ENCODE measurements around the gene TWSG1. TPM values are rescaled to one million over a fixed set of nuclear protein-coding genes. Genes with fewer than 3 reads are reported as not detected.

TWSG1 gene
- polyA plus RNA-seq, 1 donor from 2014 or later = 11.5 TPM

- Histone ChIP-seq H3K36me3 (ENCODE audit: insufficient read depth, low read length) (no peaks in the 10 kb centered on the region), H3K79me2 (replicated peaks; ENCODE audit: insufficient read depth, low read length) (no peaks in the 10 kb centered on the region), H3K9me3 (ENCODE audit: low read length) (peaks cover under 1% of the 10 kb centered on the region), H3K9me2 (ENCODE audit: insufficient read depth, low read length) (no peaks in the 10 kb centered on the region), H3K27ac (ENCODE audit: low read length) (no peak overlapping the region), H3K4me3 (ENCODE audit: low read length) (no peak overlapping the region), H3K9ac (ENCODE audit: low read length) (no peak overlapping the region), H2AFZ (ENCODE audit: low read depth, low read length) (no peak overlapping the region), H4K20me1 (ENCODE audit: insufficient read depth) (no peaks in the 10 kb centered on the region), H3F3A (ENCODE audit: insufficient read depth, low read length, poor library complexity, severe bottlenecking) (no peaks in the 10 kb centered on the region), H3K27me3 (ENCODE audit: insufficient read depth, low read depth, low read length) (no peaks in the 10 kb centered on the region), H3K4me2 (ENCODE audit: low read length) (no peak overlapping the region)
- TF ChIP-seq MXI1 (conservative IDR thresholded peaks at IDR 0.05; ENCODE audit: poor library complexity, severe bottlenecking) = no peak
- no peak for TF ChIP-seq TAF1 (IDR thresholded peaks at IDR 0.05; ENCODE audit: low read depth)
- TF ChIP-seq EP300 (conservative IDR thresholded peaks at IDR 0.05; ENCODE audit: poor library complexity, severe bottlenecking) = no peak
- no peak for TF ChIP-seq CTCF (IDR thresholded peaks at IDR 0.05; ENCODE audit: poor library complexity, severe bottlenecking)
- no peak for TF ChIP-seq POLR2AphosphoS5 (IDR thresholded peaks at IDR 0.05)
- no peak for TF ChIP-seq EZH2 (IDR thresholded peaks at IDR 0.05; ENCODE audit: borderline replicate concordance, insufficient read depth, low read length, poor library complexity, severe bottlenecking)
- no peak for TF ChIP-seq SMC3 (conservative IDR thresholded peaks at IDR 0.05; ENCODE audit: poor library complexity)
- no peak for TF ChIP-seq RAD21 (conservative IDR thresholded peaks at IDR 0.05)
These were observed 11.8 kb upstream of the TWSG1 start for GRCh38 chr18:9322744-9323143.

GRCh38 chr18:9323750-9324445, 10.7 kb upstream of the TWSG1 start:
- Histone ChIP-seq H2AFZ (ENCODE audit: low read depth, low read length) (no peak overlapping the region), H3K4me3 (ENCODE audit: low read length) (no peak overlapping the region), H3K27me3 (ENCODE audit: insufficient read depth, low read depth, low read length) (no peaks in the 10 kb centered on the region), H3K79me2 (replicated peaks; ENCODE audit: insufficient read depth, low read length) (no peaks in the 10 kb centered on the region), H4K20me1 (ENCODE audit: insufficient read depth) (no peaks in the 10 kb centered on the region), H3K4me2 (ENCODE audit: low read length) (no peak overlapping the region), H3F3A (ENCODE audit: insufficient read depth, low read length, poor library complexity, severe bottlenecking) (no peaks in the 10 kb centered on the region), H3K27ac (ENCODE audit: low read length) (no peak overlapping the region), H3K9me2 (ENCODE audit: insufficient read depth, low read length) (no peaks in the 10 kb centered on the region), H3K9ac (ENCODE audit: low read length) (no peak overlapping the region), H3K9me3 (ENCODE audit: low read length) (peaks cover 4% of the 10 kb centered on the region), H3K36me3 (ENCODE audit: insufficient read depth, low read length) (no peaks in the 10 kb centered on the region)
- TF ChIP-seq CTCF (IDR thresholded peaks at IDR 0.05; ENCODE audit: poor library complexity, severe bottlenecking) = no peak
- TF ChIP-seq TAF1 (IDR thresholded peaks at IDR 0.05; ENCODE audit: low read depth) = no peak
- no peak for TF ChIP-seq MXI1 (conservative IDR thresholded peaks at IDR 0.05; ENCODE audit: poor library complexity, severe bottlenecking)
- no peak for TF ChIP-seq EZH2 (IDR thresholded peaks at IDR 0.05; ENCODE audit: borderline replicate concordance, insufficient read depth, low read length, poor library complexity, severe bottlenecking)
- TF ChIP-seq, protein P1, sequence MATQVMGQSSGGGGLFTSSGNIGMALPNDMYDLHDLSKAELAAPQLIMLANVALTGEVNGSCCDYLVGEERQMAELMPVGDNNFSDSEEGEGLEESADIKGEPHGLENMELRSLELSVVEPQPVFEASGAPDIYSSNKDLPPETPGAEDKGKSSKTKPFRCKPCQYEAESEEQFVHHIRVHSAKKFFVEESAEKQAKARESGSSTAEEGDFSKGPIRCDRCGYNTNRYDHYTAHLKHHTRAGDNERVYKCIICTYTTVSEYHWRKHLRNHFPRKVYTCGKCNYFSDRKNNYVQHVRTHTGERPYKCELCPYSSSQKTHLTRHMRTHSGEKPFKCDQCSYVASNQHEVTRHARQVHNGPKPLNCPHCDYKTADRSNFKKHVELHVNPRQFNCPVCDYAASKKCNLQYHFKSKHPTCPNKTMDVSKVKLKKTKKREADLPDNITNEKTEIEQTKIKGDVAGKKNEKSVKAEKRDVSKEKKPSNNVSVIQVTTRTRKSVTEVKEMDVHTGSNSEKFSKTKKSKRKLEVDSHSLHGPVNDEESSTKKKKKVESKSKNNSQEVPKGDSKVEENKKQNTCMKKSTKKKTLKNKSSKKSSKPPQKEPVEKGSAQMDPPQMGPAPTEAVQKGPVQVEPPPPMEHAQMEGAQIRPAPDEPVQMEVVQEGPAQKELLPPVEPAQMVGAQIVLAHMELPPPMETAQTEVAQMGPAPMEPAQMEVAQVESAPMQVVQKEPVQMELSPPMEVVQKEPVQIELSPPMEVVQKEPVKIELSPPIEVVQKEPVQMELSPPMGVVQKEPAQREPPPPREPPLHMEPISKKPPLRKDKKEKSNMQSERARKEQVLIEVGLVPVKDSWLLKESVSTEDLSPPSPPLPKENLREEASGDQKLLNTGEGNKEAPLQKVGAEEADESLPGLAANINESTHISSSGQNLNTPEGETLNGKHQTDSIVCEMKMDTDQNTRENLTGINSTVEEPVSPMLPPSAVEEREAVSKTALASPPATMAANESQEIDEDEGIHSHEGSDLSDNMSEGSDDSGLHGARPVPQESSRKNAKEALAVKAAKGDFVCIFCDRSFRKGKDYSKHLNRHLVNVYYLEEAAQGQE (IDR thresholded peaks at IDR 0.05; ENCODE audit: borderline replicate concordance) = no peak

All from neural cell (in vitro differentiated cells).